NCI-H2081 (cell line): ENCODE data around the gene MED25.

ENCODE experiments used
- DNase-seq, 2 experiments: peaks; one replicate each; lab custom pipeline; 2025; lab: John Stamatoyannopoulos, UW

MED25 gene

GRCh38 chr19:49858088-49858985 is 40.2 kb downstream of the MED25 start:
- DNase-seq = no peak

GRCh38 chr19:49859682-49860335 is 41.7 kb downstream of the MED25 start:
- no peak for DNase-seq

- DNase-seq = no peak
Measured at GRCh38 chr19:49860336-49861102, 42.4 kb downstream of the MED25 start.

GRCh38 chr19:49861107-49861506 is 43.0 kb downstream of the MED25 start:
- DNase-seq = no peak

- DNase-seq = no peak
Measured at GRCh38 chr19:49861541-49862378, 43.7 kb downstream of the MED25 start.

GRCh38 chr19:49862391-49863253 is 44.5 kb downstream of the MED25 start:
- no peak for DNase-seq

- DNase-seq = no peak
Measured at GRCh38 chr19:49863254-49863934, 45.3 kb downstream of the MED25 start.

GRCh38 chr19:49863935-49864320 is 45.8 kb downstream of the MED25 start:
- no peak for DNase-seq

- no peak for DNase-seq
Measured at GRCh38 chr19:49864890-49865289, 46.8 kb downstream of the MED25 start.

GRCh38 chr19:49866933-49867782 is 49.1 kb downstream of the MED25 start, which contains the start of gene PNKP:
Gene PNKP, minus strand, starts transcription at chr19:49867576. Its CDS starts 372 bp downstream, at chr19:49867204.
- DNase-seq = peak; percentile 81 to 89

GRCh38 chr19:49869009-49869483 is 51.0 kb downstream of the MED25 start:
- DNase-seq = peak; percentile 84 to 86

- DNase-seq = peak; percentile 99 to 100
Measured at GRCh38 chr19:49869484-49870308, 51.6 kb downstream of the MED25 start.

- no peak for DNase-seq
Measured at GRCh38 chr19:49870309-49870901, 52.3 kb downstream of the MED25 start.

GRCh38 chr19:49871349-49871985 is 53.4 kb downstream of the MED25 start:
- DNase-seq = no peak

- DNase-seq = no peak
Measured at GRCh38 chr19:49872245-49873128, 54.4 kb downstream of the MED25 start.

- DNase-seq = no peak
Measured at GRCh38 chr19:49873129-49873521, 55.0 kb downstream of the MED25 start.
